Subcutaneous abdominal adipose tissue (tissue), 5 donors: ENCODE data around the gene ERBB2.

ENCODE experiments used
- H3K27ac ChIP-seq: one replicate; pipeline ENCODE4 v1.7.0; 2013; ENCODE audit warnings: low read depth, mild to moderate bottlenecking, inconsistent platforms, low read length, moderate library complexity
- H3K27me3 ChIP-seq, 5 donors: one replicate each; pipeline ENCODE4 v1.7.0; 2013; ENCODE audit warnings: low read length in 5 of 5, inconsistent platforms in 1 of 5; ENCODE audit not compliant: control insufficient read depth in 5 of 5, insufficient read depth in 4 of 5
- H3K36me3 ChIP-seq, 5 donors: one replicate each; pipeline ENCODE4 v1.7.0; 2013; ENCODE audit warnings: low read length in 5 of 5; ENCODE audit not compliant: control insufficient read depth in 5 of 5, insufficient read depth in 5 of 5
- H3K4me1 ChIP-seq, 5 donors: one replicate each; pipeline ENCODE4 v1.7.0; 2013; ENCODE audit warnings: low read length in 5 of 5, mild to moderate bottlenecking in 3 of 5, moderate library complexity in 1 of 5; ENCODE audit not compliant: control insufficient read depth in 5 of 5, insufficient read depth in 5 of 5
- H3K4me3 ChIP-seq, 5 donors: one replicate each; pipeline ENCODE4 v1.7.0; 2013; ENCODE audit warnings: low read length in 5 of 5, low read depth in 1 of 5
- H3K9ac ChIP-seq, 5 donors: one replicate each; pipeline ENCODE4 v1.7.0; 2013; ENCODE audit warnings: low read length in 5 of 5, mild to moderate bottlenecking in 4 of 5, moderate library complexity in 3 of 5
- H3K9me3 ChIP-seq, 5 donors: one replicate each; pipeline ENCODE4 v1.7.0; 2013; ENCODE audit warnings: low read length in 5 of 5; ENCODE audit not compliant: control insufficient read depth in 5 of 5
- donor health status: healthy.
- donor health status: healthy.
- donor health status: healthy.
- donor health status: healthy.
- donor health status: healthy.

Gene ERBB2

GRCh38 chr17:39702901-39703893, 3.3 kb downstream of the ERBB2 start:
- Histone ChIP-seq H3K36me3 (peaks cover 0 to 11% (median 8%) of the 10 kb centered on the region in 5 donors), H3K4me1 (peaks cover 0 to 15% (median 13%) of the 10 kb centered on the region in 5 donors), H3K27me3 (peaks cover 0 to 13% (median 8%) of the 10 kb centered on the region in 5 donors), H3K9ac (no peak overlapping the region), H3K27ac (no peak overlapping the region), H3K4me3 (no peak overlapping the region), H3K9me3 (no peaks in the 10 kb centered on the region)

GRCh38 chr17:39703913-39704312, 4.0 kb downstream of the ERBB2 start:
- peaks cover 0 to 15% (median 13%) of the 10 kb centered on the region in 5 donors for H3K4me1 ChIP-seq
- H3K4me3 ChIP-seq: no peak overlapping the region
- peaks cover 0 to 13% (median 8%) of the 10 kb centered on the region in 5 donors for H3K27me3 ChIP-seq
- no peaks in the 10 kb centered on the region for H3K9me3 ChIP-seq
- H3K36me3 ChIP-seq: peaks cover 0 to 18% (median 15%) of the 10 kb centered on the region in 5 donors
- H3K9ac ChIP-seq: no peak overlapping the region
- H3K27ac ChIP-seq: no peak overlapping the region

- Histone ChIP-seq H3K27me3 (peaks cover 0 to 13% (median 5%) of the 10 kb centered on the region in 5 donors), H3K4me1 (peaks cover 0 to 9% (median 8%) of the 10 kb centered on the region in 5 donors), H3K9ac (no peak overlapping the region), H3K27ac (no peak overlapping the region), H3K36me3 (peaks cover 0 to 27% (median 22%) of the 10 kb centered on the region in 5 donors), H3K9me3 (no peaks in the 10 kb centered on the region), H3K4me3 (no peak overlapping the region)
These were observed 5.1 kb downstream of the ERBB2 start for GRCh38 chr17:39704821-39705551.

- Histone ChIP-seq H3K9ac (no peak overlapping the region), H3K36me3 (peaks cover 0 to 34% (median 28%) of the 10 kb centered on the region in 5 donors), H3K9me3 (no peaks in the 10 kb centered on the region), H3K27me3 (peaks cover 0 to 9% (median 5%) of the 10 kb centered on the region in 5 donors), H3K27ac (no peak overlapping the region), H3K4me1 (peaks cover 0 to 8% (median 6%) of the 10 kb centered on the region in 5 donors), H3K4me3 (no peak overlapping the region)
These were observed 6.0 kb downstream of the ERBB2 start for GRCh38 chr17:39705786-39706348.

GRCh38 chr17:39706383-39706782, 6.5 kb downstream of the ERBB2 start:
- Histone ChIP-seq H3K4me3 (no peak overlapping the region), H3K9ac (no peak overlapping the region), H3K36me3 (peaks cover 0 to 34% (median 28%) of the 10 kb centered on the region in 5 donors), H3K27me3 (peaks cover 0 to 5% (median 1%) of the 10 kb centered on the region in 5 donors), H3K9me3 (no peaks in the 10 kb centered on the region), H3K4me1 (peaks cover 0 to 3% (median under 1%) of the 10 kb centered on the region in 5 donors), H3K27ac (no peak overlapping the region)

DNA sequence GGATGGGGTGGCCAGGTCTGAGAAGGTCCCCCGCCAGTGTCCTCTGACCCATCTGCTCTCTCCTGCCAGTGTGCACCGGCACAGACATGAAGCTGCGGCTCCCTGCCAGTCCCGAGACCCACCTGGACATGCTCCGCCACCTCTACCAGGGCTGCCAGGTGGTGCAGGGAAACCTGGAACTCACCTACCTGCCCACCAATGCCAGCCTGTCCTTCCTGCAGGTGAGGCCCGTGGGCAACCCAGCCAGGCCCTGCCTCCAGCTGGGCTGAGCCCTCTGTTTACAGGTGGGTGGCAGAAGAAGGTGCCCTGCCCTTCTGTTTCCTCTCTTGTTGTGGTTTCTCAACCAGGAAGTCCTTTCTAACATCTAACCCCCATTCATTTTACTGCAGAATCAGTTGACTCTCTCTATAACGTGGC, 7.1 kb downstream of the ERBB2 start:
- Histone ChIP-seq H3K27ac (no peak overlapping the region), H3K36me3 (peaks cover 0 to 39% (median 33%) of the 10 kb centered on the region in 5 donors), H3K4me1 (no peaks in the 10 kb centered on the region), H3K27me3 (no peaks in the 10 kb centered on the region), H3K9ac (no peak overlapping the region), H3K4me3 (no peak overlapping the region), H3K9me3 (no peaks in the 10 kb centered on the region)

- H3K36me3 ChIP-seq: peaks cover 0 to 50% (median 35%) of the 10 kb centered on the region in 5 donors
- H3K4me1 ChIP-seq: no peaks in the 10 kb centered on the region
- no peak overlapping the region for H3K27ac ChIP-seq
- no peaks in the 10 kb centered on the region for H3K9me3 ChIP-seq
- no peak overlapping the region for H3K9ac ChIP-seq
- H3K27me3 ChIP-seq: no peaks in the 10 kb centered on the region
- no peak overlapping the region for H3K4me3 ChIP-seq
These were observed 9.6 kb downstream of the ERBB2 start for GRCh38 chr17:39709319-39709997.

GRCh38 chr17:39709998-39710964, 10.4 kb downstream of the ERBB2 start:
- no peaks in the 10 kb centered on the region for H3K4me1 ChIP-seq
- peaks cover 0 to 54% (median 38%) of the 10 kb centered on the region in 5 donors for H3K36me3 ChIP-seq
- H3K4me3 ChIP-seq: no peak overlapping the region
- H3K9ac ChIP-seq: no peak overlapping the region
- no peak overlapping the region for H3K27ac ChIP-seq
- H3K27me3 ChIP-seq: no peaks in the 10 kb centered on the region
- H3K9me3 ChIP-seq: no peaks in the 10 kb centered on the region
